ENCODE results near the gene RPL39L.
A peak's percentile ranks its signal among the peaks of the same experiment; 100 is the strongest.
"Not testable (repeated sequence)": the region's sequence is repeated elsewhere in the genome, so short reads cannot be mapped to it uniquely, and the experiment has no call there.

RPL39L gene

GRCh38 chr3:187139126-187139894 is at the start of gene RPL39L:
RPL39L (minus strand) TSS chr3:187139496; CDS start chr3:187121300, 18,196 bp downstream.
- DNase-seq (ENCODE audit: low spot score in 2 of 2) (peak; percentile 92 to 97), ATAC-seq (peak; percentile 97)
- peak within 1 kb of the TSS; percentile 94 for H3K27ac Mint-ChIP-seq
- peak within 1 kb of the TSS; percentile 83 for H3K4me3 Mint-ChIP-seq
- H3K4me1 Mint-ChIP-seq = peaks cover 35% of the 10 kb centered on the region
- peaks cover 10% of the 10 kb centered on the region for H3K36me3 Mint-ChIP-seq
- peaks cover 8% of the 10 kb centered on the region for H3K9me3 Mint-ChIP-seq

DNA sequence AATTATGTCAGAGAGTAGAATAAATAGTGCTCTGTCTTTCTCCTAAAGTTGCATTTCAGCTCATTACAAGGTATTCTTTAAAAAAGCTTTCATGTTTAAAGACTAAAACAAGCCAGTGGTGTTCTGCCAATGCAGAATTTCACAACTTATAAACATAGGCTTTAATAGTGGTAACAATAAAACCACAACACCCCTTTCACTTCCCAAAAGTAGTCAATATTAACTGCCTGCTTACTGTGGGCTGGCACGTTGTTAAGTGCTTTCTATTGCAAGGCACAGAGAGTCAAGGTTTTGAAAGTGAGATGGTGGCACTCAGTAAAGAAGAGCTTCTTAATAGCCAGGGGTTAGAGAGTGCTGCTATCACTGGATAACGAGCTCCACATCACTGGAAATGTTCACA is 49.6 kb upstream of the RPL39L start:
- DNase-seq (ENCODE audit: low spot score in 2 of 2) (no peak), ATAC-seq (no peak)
- Mint-ChIP-seq H3K4me1 (no peaks in the 10 kb centered on the region), H3K27ac (no peak overlapping the region), H3K9me3 (no peaks in the 10 kb centered on the region), H3K36me3 (no peaks in the 10 kb centered on the region), H3K4me3 (no peak overlapping the region)

- no peak overlapping the region for H3K4me3 Mint-ChIP-seq
- no peaks in the 10 kb centered on the region for H3K36me3 Mint-ChIP-seq
- no peaks in the 10 kb centered on the region for H3K4me1 Mint-ChIP-seq
- H3K27ac Mint-ChIP-seq = no peak overlapping the region
- ATAC-seq = no peak
- no peaks in the 10 kb centered on the region for H3K9me3 Mint-ChIP-seq
- no peak for DNase-seq (ENCODE audit: low spot score in 2 of 2)
These were observed 47.6 kb upstream of the RPL39L start for GRCh38 chr3:187186801-187187421.

GRCh38 chr3:187186375-187186774 is 47.1 kb upstream of the RPL39L start:
- ATAC-seq (no peak), DNase-seq (ENCODE audit: low spot score in 2 of 2) (no peak)
- H3K4me1 Mint-ChIP-seq = no peaks in the 10 kb centered on the region
- H3K27ac Mint-ChIP-seq = no peak overlapping the region
- H3K36me3 Mint-ChIP-seq = no peaks in the 10 kb centered on the region
- no peak overlapping the region for H3K4me3 Mint-ChIP-seq
- no peaks in the 10 kb centered on the region for H3K9me3 Mint-ChIP-seq

DNA sequence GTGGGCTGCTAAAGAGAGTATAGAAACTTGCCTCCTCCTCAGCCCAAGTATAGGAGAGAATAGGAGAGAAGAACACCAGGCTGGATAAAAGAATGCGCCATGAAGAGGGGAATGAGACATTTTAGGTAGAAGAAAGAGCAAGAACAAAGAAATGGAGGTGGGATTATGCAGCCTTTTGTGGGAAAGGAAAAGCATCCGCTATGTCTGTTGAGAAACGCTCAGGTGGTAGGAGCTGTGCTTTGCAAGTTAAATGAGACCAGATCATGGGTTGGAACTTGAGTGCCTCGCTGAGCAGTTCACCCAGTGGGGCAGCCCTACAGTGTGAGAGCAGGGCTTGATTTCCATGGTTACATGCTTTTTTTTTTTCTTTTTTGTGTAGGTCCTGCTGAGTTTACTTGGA is 46.5 kb upstream of the RPL39L start:
- DNase-seq (ENCODE audit: low spot score in 2 of 2) = no peak
- H3K9me3 Mint-ChIP-seq = no peaks in the 10 kb centered on the region
- no peak overlapping the region for H3K27ac Mint-ChIP-seq
- no peak for ATAC-seq
- no peaks in the 10 kb centered on the region for H3K36me3 Mint-ChIP-seq
- no peaks in the 10 kb centered on the region for H3K4me1 Mint-ChIP-seq
- no peak overlapping the region for H3K4me3 Mint-ChIP-seq

- DNase-seq (ENCODE audit: low spot score in 2 of 2) = no peak
- Mint-ChIP-seq H3K36me3 (no peaks in the 10 kb centered on the region), H3K4me1 (no peaks in the 10 kb centered on the region), H3K27ac (no peak overlapping the region), H3K9me3 (no peaks in the 10 kb centered on the region), H3K4me3 (no peak overlapping the region)
- ATAC-seq = no peak
These were observed 44.6 kb upstream of the RPL39L start for GRCh38 chr3:187183903-187184302.

DNA sequence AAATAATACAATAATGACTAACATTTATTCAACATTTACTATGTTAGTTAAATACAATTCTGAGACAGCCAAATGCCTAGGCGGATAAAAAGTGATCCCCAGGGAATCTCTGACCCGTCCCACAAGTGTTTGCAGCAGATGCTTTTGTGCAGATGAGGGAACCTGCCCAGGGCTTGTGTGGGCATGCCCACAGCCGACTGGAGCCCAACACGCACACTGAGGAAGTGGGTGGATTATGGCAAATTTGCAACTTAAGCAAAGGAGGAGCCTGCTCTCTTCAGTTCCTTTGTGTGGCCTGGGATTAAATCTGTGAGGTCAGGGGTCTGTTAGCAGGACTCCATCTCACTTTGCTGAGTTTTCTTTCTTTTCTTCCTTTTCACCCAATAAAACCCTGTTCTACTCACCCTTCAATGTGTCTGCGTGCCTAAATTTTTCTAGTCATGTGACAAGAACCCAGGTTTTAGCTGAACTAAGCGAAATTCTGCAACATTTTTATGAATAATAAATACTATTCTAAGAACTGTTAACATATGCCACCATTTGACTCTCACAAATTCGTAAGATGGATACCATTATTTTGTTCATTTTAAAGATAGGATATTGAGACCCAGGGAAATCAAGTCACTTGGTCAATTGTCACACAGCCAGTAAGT is 44.0 kb upstream of the RPL39L start:
- Mint-ChIP-seq H3K36me3 (no peaks in the 10 kb centered on the region), H3K4me1 (no peaks in the 10 kb centered on the region), H3K27ac (no peak overlapping the region), H3K4me3 (no peak overlapping the region), H3K9me3 (no peaks in the 10 kb centered on the region)
- DNase-seq (ENCODE audit: low spot score in 2 of 2) = no peak
- peak; percentile 36 for ATAC-seq

DNA sequence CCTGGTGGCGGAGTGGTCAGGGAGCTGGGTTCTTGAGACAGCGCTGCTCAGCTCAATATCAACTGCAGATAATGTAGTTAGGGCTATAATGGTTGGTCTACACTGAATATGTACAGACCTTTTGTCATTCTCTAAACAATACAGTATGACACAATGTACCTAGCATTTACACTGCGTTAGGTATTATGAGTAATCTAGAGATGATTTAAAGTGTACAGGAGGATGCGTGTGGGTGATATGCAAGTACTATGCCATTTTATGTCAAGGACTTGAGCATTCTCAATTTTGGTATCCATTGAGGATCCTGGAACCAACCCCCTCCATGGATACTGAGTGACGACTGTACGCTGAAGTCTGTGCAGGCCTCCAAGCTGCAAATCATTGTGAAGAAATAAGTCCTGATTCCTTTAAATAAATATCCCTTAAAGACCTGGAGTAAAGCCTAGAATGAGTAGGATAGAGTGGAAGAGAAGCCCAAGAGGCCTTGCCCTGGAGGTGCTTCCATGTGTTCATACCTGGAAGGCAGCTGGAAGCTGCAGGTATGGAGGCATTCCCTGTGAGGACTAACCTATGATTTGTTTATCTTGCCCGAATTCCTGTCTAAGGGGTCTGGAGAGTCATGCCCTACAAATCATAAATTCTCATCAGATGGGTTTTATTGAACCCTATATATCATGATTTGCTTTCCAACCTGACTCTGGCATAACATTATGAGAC is 42.3 kb upstream of the RPL39L start:
- Mint-ChIP-seq H3K36me3 (no peaks in the 10 kb centered on the region), H3K27ac (no peak overlapping the region), H3K4me1 (no peaks in the 10 kb centered on the region), H3K4me3 (no peak overlapping the region), H3K9me3 (no peaks in the 10 kb centered on the region)
- ATAC-seq = peak; percentile 44
- no peak for DNase-seq (ENCODE audit: low spot score in 2 of 2)

- Mint-ChIP-seq H3K27ac (no peak overlapping the region), H3K36me3 (no peaks in the 10 kb centered on the region), H3K9me3 (no peaks in the 10 kb centered on the region), H3K4me1 (no peaks in the 10 kb centered on the region), H3K4me3 (no peak overlapping the region)
- ATAC-seq (no peak), DNase-seq (ENCODE audit: low spot score in 2 of 2) (no peak)
These were observed 33.6 kb upstream of the RPL39L start for GRCh38 chr3:187172929-187173328.

DNA sequence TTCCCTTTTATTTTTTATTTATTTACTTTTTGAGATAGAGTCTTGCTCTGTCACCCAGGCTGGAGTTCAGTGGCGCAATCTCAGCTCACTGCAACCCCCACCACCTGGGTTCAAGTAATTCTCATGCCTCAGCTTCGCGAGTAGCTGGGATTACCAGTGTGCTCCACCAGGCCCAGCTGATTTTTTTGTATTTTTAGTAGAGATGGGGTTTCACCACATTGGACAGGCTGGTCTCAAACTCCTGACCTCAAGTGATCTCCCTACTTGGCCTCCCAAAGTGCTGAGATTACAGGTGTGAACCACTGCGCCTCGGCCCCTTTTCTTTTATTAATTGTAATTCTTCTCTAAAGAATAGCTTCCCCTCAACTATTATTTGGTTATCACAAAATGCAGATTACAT is 31.6 kb upstream of the RPL39L start:
- H3K36me3 Mint-ChIP-seq; ATAC-seq; H3K9me3 Mint-ChIP-seq; H3K27ac Mint-ChIP-seq; DNase-seq (ENCODE audit: low spot score in 2 of 2); H3K4me1 Mint-ChIP-seq; H3K4me3 Mint-ChIP-seq: not testable (repeated sequence)

DNA sequence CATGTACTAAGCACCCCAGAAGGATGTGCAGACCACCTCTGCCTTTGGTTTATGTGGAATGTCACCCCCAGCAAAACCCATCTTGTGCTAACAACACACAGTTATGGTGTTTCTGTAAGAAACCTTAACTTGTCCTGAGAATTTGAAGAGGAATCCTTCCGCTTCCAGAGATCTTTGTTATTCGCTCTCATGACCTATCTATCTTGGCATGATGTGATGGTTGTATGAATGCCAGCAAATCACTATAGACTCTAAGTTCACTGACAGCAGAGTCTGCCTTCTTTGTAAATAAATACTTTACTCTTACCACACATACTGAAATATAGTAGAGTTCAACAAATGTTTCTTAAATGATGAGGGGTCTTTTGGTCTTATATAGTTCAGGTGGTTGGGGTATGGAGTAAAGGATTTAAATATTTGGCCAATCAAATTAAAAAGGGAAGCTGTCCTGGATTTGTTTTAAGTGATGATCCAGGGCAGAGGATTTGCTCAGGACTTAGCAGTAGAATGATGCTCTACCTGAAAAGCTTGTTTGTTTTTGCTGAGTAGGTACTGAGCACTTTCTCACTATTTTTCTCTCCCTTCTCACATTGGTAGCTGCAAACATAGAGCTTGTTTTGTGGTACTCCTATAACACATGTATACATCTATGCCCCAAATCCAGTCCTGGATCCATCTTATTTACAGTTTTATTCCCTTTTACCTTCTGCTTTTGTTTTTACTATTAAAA is 30.1 kb upstream of the RPL39L start:
- no peak overlapping the region for H3K27ac Mint-ChIP-seq
- no peak overlapping the region for H3K4me3 Mint-ChIP-seq
- no peaks in the 10 kb centered on the region for H3K36me3 Mint-ChIP-seq
- no peaks in the 10 kb centered on the region for H3K9me3 Mint-ChIP-seq
- no peak for DNase-seq (ENCODE audit: low spot score in 2 of 2)
- no peaks in the 10 kb centered on the region for H3K4me1 Mint-ChIP-seq
- ATAC-seq = no peak

- H3K27ac Mint-ChIP-seq = no peak overlapping the region
- H3K4me1 Mint-ChIP-seq = no peaks in the 10 kb centered on the region
- no peaks in the 10 kb centered on the region for H3K9me3 Mint-ChIP-seq
- no peak for DNase-seq (ENCODE audit: low spot score in 2 of 2)
- ATAC-seq = no peak
- no peak overlapping the region for H3K4me3 Mint-ChIP-seq
- no peaks in the 10 kb centered on the region for H3K36me3 Mint-ChIP-seq
These were observed 28.5 kb upstream of the RPL39L start for GRCh38 chr3:187167777-187168176.

DNA sequence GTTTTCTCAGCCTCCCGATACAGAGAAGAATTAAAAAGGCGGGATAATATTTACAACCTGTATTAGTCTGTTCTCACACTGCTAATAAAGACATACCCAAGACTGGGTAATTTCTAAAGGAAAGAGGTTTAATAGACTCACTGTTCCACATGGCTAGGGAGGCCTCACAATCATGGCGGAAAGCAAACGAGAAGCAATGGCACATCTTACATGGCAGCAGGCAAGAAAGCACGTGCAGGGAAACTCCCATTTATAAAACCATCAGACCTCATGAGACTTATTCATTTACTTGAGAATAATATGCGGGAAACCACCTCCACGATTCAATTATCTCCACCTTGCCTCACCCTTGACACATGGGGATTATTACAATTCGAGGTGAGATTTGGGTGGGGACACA is 27.5 kb upstream of the RPL39L start:
- H3K36me3 Mint-ChIP-seq = no peaks in the 10 kb centered on the region
- H3K4me1 Mint-ChIP-seq = no peaks in the 10 kb centered on the region
- no peaks in the 10 kb centered on the region for H3K9me3 Mint-ChIP-seq
- ATAC-seq = no peak
- H3K27ac Mint-ChIP-seq = no peak overlapping the region
- no peak for DNase-seq (ENCODE audit: low spot score in 2 of 2)
- H3K4me3 Mint-ChIP-seq = no peak overlapping the region

DNA sequence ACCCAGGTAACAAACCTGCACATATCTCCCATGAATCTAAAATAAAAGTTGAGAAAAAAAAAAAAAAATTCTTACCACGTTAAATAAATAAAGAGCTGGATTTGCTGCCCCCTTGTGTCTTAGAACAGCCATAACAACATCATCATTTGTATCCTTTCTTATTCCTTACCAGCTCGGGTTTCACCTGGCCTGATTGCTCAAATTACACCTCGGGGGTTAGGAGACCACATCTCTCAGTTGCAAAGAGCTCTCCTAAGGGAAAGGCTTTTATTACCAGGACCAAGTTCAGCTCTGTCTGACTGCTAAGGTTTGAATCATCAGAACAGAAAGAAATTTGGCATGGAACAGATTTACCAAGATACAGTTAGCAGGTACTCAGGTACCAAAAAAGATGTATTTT is 25.8 kb upstream of the RPL39L start:
- DNase-seq (ENCODE audit: low spot score in 2 of 2) (peak in 1 of 2 donors; percentile 54), ATAC-seq (peak; percentile 55)
- no peaks in the 10 kb centered on the region for H3K9me3 Mint-ChIP-seq
- H3K4me3 Mint-ChIP-seq = no peak overlapping the region
- H3K36me3 Mint-ChIP-seq = no peaks in the 10 kb centered on the region
- H3K27ac Mint-ChIP-seq = no peak overlapping the region
- H3K4me1 Mint-ChIP-seq = no peaks in the 10 kb centered on the region
